HG02588 (cell line): ENCODE data around the gene NOX5.

ENCODE experiments used
- ATAC-seq: cut with Tn5 transposase; IDR thresholded peaks from one replicate; pipeline ENCODE4 v1.9.1; 2021; ENCODE audit warnings: mild to moderate bottlenecking, moderate library complexity; ENCODE audit not compliant: unreplicated experiment

The NOX5 gene

DNA sequence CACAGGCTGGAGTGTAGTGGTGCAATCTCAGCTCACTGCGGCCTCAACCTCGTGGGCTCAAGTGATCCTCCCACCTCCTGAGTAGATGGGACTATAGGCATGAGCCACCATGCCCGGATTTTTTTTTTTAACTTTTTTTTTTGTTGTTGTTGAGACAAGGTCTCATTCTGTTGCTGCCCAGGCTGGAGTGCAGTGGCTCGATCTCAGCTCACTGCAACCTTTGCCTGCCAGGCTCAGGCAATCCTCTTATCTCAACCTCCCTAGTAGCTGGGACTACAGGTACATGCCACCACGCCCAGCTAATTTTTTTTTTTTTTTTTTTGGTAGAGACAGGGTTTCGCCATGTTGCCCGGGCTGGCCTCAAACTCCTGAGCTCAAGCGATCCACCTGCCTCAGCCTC, 64.1 kb downstream of the NOX5 start:
- ATAC-seq = no peak

DNA sequence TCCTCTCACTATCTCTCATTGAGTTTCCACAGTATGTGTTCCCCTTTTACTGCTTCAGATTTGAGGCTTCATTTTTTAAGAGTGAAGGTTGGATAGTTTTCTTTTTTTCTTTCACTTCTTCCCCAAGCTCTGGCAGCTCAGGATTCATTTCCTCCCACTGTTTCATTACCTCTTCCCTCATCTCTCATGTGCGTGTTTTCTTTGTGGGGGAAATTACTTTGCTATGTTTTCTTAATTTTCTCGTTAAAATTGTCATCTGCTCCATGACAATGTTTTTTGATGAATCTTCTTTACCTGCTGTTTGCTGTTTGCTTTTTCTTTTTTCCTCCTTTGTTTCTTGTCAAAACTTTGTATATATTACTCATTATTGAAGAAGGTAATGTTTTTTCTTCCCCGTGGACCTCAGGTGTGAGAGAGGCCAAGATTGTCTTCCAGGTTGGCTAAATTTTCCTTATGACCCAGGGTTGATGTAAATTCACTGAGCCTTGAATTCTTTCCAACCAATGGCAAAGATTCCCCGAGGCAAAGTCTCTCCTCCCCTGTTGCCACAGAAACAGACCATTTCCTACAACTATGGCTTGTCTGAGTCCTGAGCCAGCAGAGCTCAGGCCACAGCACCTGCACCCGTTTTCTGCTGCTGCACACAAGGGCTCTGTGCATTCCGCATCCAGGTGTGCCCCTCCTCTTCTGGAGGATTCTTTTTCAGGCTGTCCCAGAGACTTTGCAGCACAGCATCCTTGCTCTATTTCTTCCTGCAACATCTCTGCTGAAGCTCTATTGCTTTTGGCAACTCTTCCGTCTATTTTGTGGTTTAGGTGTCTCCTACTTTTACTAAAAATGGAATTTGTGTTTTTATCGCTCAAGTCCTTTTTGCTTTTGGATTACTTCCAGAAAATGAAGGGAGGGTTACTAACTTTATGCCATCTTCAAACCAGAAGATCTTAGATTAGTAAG, 66.1 kb downstream of the NOX5 start:
- ATAC-seq = no peak

- ATAC-seq = no peak
These were observed 67.0 kb downstream of the NOX5 start for GRCh38 chr15:69081310-69082004.

GRCh38 chr15:69082021-69082502, 67.6 kb downstream of the NOX5 start:
- ATAC-seq = no peak

DNA sequence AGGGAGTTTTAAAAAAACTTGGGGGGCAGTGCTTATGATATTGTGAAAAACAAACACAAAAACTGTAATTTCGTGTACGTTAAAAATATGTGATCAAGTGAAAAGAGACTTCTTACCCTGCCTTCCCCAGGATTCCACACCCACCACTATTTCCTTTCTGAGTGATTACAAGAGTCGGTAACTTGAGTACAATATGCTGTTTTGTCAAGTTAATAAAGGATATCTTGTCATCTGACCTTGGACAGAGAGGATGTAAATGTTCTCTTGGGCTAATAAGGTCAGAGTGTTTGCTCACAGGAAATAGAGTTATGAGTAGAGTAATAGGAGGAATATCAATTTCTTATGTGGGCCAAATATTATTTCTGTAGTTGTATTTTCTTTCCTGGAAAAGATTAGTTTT, 68.1 kb downstream of the NOX5 start:
- no peak for ATAC-seq

DNA sequence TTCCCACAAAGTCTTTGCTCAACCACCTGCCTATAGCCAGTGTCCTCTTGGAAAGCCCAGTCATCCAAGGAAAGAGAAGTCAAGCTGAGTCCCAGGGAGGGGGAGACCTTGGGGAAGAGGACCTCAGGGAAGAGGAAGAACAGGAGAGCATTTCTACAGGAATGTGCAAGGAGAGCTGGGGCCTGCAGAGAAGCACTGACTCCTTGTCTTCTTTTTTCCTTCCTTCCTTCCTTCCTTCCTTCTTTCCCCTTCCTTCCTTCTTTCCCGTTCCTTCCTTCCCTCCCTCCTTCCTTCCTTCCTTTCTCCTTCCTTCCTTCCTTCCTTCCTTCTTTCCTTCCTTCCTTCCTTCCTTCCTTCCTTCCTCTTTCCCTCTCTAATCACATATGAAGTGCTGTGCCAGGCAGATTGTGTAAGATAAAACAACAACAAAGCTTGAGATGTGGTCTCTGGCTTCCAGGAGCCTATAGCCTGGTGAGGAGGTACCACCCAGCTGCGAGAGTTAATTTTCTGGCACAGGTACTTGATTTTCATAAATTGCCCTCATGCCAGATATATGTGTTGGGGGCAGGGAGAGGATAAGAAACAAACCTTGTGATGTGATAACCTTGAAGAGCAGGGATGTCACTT, 70.0 kb downstream of the NOX5 start:
- no peak for ATAC-seq

- ATAC-seq = no peak
These were observed 71.0 kb downstream of the NOX5 start for GRCh38 chr15:69085325-69086081.

GRCh38 chr15:69086427-69087204, 72.1 kb downstream of the NOX5 start:
- no peak for ATAC-seq

GRCh38 chr15:69087366-69087976, 73.0 kb downstream of the NOX5 start:
- ATAC-seq = no peak

DNA sequence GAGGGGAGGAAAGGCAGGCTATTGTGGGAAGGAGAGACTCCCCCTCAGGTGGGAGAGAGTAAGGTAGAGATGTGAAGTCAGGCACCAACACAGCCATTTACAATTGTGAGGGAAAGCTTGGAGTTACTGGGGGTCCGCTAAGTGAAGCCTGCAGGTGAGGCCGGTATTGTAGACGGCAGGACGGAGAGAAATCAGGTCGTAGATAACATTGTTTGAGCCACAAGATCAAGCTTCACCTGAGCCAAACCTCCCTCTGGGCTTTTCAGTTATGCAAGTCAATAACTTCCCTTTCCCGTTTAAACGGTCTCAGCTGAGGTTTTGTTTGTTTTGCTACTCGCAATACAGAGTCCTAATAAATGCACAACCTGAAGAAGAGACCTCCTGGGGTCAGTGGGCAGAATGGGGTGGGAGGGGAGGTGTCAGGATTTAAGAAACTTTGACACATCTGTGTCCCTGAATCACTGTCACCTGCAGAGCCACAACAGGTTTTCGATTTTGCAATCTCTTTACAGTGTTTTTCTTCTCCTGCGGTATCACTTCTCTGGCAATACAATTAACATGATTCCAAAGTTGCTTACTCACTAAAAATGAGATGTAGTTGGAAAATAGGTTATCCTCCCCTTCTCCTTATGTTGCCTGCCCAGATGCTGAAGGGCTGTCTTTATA, 73.9 kb downstream of the NOX5 start:
- no peak for ATAC-seq

DNA sequence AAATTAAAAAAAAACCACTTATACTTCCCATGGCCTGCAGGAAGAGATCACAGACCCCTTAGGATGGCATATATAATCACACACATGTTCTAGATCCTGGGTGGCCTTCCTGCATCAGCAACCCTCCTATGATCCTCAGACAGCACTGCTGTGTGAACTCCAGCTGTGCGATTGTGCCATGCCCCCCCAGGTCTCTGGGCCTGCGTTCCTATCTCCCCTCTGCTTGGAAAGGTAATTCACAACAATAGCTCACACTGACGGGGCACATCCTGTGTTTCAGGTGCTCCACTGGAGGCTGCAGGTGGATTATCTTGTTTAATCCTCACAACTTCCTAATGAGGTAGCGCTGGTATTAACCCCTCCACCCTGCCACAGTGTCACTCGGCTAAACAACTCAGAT, 74.8 kb downstream of the NOX5 start:
- no peak for ATAC-seq

GRCh38 chr15:69090197-69090948, 75.9 kb downstream of the NOX5 start:
- ATAC-seq = no peak

GRCh38 chr15:69091654-69092053, 77.2 kb downstream of the NOX5 start:
- ATAC-seq = no peak

DNA sequence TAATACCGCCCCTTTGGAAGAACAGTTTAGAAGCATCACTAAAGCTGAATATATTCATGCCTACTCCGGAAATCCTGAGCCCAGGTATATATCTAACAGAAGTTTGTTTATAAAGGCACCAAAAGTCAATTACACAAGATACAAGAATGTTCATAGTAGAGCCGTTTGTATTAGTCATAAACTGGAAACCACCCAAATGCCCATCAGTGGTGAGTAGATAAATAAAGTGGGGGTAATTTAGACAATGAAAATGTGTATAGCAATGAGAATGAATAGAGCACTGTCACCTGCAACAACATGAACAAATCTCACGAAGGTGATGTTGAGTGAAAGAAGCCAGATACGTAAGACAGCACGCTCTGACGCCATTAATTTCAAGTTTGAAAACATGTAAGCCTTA, 77.7 kb downstream of the NOX5 start:
- no peak for ATAC-seq

- no peak for ATAC-seq
These were observed 78.6 kb downstream of the NOX5 start for GRCh38 chr15:69093127-69093526.

GRCh38 chr15:69093614-69094013, 79.1 kb downstream of the NOX5 start:
- no peak for ATAC-seq

- no peak for ATAC-seq
These were observed 79.8 kb downstream of the NOX5 start for GRCh38 chr15:69094124-69094921.

DNA sequence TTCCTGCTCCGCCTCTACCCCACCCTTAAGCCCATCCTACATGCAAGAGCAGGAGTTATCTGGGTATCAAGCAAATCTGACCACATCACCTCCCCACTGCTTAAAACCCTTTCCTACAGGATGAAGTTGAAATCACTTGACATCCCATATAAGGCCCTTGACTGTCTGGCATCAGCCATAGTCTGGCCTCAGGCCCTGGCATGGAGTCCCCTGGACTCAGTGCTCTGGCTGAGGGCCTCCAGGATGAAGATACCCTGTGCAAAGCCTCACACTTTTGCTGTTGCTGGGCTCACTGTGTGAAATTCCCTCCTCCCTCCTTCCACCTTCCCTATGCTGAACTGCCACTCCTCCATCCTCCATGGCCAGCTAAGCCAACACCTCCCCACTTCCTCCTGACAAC, 80.8 kb downstream of the NOX5 start:
- ATAC-seq = no peak
